NK-92 treated with Interleukin-12 subunit alpha and Interleukin-12 subunit beta, amount 100 ng/mL, for 24 hours (cell line): ENCODE measurements around the gene SSBP4.

Experiments
- DNase-seq: peaks from one replicate; lab custom pipeline; 2025; lab: John Stamatoyannopoulos, UW

SSBP4 gene

DNA sequence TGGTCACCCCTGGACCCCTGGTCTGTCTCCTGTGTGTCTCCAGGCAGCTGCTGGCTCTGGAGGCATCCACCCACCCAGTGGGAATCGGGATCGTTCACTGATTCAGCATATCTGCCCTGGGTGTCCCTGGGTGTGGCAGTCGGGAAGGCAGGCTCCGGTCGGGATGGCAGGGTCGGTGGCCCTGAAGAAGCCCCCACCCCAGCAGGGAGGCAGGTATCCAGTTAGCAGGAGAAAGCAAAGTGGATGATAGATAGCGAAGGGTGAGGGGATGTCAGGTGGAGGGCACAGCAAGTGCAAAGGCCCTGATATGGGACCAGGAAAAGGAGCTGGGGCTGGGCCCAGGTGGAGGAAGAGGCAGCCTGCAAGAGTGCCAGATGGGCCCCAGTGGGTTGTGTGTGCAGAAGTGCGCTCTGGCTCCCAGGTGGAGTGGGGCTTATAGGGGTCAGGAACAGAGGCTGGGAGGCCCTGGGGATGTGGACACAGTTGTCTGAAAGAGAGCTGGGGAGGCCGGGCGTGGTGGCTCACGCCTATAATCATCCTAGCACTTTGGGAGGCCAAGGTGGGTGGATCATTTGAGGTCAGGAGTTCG is 2.3 kb downstream of the SSBP4 start:
- no peak for DNase-seq

DNA sequence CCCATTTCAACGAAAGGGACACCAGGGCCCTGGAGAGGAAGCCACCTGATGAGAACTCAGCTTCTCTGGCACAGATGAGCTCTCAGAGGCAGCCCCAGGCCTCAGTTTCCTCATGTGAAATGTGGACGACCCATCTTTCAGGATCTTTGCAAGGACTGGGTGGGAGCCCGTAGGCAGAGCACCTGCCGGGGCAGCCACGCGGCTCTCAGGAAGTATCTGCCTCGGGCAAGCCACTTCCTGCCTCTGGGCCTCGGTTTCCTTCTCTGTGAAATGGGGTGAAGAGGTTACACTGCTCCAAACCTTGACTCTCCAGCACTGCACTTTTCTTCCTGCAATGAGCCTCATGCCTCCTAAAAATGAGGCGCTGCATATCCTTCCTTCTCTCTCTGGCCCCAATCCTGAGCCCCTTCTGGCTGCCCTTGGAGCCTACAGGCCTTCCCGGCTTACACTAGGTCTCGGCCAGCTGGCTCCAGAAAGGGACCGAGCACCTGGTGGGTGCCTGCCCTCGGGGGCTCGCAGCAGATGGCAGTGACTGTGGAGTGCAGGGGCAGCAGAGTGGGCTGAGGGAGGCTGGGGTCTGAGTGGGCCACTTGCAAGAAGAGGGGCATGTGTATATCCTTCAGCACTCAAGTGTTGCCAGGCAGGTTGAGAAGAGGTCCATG is 3.5 kb downstream of the SSBP4 start:
- peak; percentile 50 for DNase-seq

DNA sequence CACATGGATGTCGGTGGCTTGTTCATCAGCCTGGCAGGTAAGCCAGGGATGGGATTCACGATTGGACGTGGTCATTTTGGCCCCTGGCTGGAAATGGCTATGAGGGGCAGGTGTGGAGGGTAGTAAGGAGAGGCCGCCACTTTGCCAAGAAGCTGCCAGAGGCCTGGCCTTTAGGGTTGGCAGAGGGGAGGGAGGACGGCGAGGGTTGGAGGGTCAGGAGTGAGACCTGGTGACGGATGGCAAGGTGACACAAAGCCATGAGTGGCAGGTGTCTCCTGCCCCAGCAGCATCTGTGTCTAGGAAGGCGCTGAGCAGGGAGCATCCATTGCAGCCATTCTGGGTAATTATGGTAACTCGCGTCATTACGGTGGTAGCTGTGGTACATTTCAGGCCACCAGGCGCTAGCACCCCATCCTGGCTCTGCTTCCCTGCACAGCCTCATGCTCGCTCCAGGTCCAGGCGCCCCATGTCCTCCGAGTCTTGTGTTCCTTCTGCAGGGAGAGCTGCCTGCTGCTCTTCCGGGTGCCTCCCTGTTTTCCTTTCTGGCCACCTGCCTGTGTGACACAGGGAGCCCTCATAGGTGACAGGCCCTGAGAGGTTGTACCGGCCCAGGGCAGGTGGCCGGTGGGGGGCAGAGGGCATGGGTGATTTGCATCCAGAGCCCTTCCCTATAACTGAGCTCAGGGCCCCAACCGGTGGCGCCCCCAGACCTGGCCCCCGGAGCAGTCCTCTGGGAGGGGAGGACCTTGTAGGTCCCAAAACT is 4.2 kb downstream of the SSBP4 start:
- no peak for DNase-seq

DNA sequence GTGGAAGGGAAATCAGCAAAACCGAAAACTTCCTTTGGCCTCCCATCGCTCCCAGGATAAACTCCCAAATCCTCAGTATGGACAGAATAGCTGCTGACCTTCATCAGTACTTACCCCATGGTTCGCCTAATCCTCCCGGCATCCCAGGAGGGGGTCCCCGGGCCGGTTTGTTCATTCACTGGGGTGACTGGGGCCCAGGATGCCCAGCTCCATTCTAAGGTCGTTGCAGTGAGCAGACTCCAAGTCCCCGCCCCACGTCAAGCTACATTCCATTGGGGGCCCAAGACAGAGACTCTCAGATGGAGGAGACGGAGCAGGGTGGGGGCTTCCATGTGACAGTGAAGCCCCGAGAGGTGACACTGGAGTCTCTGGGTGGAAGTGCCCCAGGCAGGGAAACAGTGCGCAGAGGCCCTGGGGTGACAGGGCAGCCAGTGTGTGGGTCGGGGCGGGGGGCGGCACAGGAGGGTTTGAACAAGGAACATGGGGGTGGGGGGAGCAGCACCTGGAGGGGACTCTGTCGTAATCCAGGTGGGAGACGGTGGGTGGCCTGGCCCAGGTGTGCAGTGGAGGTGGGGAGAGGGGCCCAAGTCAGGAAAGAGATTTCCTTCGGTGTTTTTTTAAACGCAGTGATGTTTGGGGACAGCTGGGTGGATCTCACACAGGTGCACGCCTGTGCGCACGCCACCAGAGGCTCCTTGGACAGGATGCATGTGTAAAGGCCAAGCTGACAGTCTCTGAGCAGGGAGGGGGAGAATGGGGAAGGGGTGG is 5.1 kb downstream of the SSBP4 start:
- no peak for DNase-seq

DNA sequence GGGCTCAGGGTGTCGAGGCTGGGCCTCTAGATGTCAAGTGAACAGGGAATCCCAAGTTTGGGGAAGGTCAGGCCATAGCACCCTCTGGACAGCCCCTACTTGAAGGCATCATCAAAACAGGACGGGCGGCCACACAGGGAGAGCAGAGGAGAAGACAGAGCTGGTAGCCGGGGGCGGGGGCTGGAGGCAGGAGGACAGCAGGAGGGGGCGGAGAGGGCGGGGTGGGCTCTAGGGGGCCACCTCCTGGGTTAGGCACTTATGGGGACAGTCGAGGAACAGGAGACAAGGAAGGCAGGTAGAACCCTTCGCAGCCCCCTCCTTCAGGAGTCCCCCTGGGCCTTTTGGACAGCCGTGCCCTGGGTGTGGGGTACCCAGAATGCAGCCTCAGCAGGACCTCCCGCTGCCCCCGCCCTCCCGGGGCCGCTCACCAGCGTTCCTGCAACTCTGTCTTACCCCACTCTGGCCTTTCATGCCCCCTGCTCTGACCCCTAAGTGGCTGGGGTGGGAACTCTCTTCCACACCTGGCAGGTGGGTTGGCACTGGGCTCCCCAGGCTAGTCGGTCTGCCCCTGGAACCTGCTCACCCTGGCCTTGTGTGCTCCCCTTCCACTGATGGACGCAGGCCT is 5.8 kb downstream of the SSBP4 start:
- no peak for DNase-seq

DNA sequence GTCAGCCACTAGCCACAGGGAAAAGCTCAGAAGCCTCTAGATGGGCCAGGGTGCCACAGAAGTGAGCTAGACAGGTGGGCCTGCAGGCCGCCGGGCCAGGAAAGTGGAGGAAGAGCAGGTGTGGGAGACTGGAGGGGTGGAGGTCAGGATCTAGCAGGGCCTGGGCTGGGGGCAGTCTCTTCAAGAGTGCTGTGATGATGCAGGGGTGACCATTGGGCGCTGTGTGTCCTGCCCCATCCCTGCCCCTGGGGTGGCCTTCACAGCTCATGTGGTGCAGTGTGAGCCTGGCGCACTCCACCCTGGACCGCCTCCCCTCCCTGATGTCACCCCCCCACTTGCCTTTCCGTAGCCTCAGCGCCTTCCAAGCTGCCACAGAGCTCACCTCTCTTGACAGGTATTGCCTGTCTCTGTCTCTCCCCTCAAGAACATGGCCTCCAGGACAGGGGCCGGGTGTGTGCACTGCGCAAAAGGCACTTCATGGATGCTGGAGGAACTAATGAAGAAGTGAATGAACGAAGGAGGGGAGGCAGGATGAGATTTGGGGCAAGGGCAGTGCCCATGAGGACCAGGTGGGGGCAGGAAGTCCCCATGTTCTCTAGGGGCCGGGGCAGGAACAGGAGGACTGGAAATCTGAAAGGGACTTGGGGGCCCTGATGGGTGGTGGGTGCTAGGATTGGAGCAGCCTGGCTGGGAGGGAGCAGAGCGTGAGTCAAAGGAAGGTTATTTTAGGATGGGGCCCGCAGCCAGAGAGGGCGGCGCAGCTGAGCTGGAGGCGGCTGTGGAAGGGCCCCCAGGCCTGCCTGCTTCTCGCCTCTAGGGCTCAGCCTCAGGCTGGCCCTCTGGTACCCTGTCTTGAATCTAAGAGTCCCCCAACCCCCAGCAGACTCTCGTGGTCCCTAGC is 6.6 kb downstream of the SSBP4 start:
- DNase-seq: no peak

DNA sequence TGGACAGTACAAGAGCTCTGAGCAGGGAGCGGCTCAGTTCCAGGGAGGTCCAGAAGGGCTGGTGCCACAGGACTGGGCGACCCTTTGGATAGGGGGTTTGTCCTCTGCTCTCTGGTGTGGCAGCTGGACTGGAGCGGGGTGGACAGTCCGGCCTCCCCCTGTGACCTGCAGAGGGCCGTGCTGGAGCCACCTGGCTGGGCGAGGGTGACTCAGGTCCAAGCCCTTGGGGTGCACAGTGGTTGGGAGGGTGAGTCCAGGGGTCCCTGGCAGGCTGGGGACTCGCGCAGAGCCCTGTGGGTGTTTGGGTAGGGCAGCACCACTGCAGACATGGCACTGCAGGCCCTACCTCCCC is 7.2 kb downstream of the SSBP4 start:
- DNase-seq: no peak

DNA sequence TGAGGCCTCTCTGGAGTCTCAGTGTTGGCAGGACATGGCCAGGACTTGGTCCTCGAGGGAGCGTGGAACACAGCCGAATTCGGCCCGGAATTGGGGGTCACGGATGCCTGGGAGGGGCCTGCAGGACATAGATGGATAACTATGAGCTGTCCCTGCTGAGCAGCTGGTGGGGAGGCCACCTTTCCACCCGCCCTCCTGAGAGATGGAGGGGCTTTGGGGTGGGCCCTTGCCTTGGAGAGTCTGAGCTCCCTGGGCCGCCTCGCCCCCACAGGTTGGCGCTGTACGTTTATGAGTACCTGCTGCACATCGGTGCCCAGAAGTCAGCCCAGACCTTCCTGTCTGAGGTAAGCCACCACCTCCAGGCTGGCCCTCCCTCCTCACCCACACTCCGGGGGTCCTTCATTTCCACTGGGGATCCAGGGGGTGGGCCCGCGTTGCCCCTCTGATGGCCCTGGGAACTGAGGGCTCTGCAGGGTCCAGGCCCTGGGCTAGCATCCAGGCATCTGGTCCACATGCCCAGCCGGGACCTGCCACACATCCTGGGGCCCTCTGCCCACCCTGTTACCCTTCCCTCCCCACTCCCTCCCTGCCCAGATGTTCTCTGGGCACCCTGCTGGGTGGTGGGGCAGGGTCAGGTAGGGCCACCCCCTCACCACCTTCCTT is 8.0 kb downstream of the SSBP4 start:
- DNase-seq: no peak

DNA sequence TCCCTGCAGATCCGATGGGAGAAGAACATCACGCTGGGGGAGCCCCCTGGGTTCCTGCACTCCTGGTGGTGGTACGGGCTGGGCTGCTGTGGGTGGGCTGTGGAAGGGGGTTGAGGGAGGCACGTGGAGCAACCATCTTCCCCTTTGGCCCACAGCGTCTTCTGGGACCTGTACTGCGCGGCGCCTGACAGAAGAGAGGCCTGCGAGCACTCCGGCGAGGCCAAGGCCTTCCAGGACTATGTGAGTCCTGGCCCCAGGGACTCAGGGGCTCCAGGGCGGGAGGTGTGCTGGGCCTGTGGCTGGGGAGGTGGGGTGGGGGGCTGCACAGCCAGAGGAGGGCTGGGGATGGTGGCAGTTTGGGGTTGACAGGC is 8.5 kb downstream of the SSBP4 start:
- DNase-seq: no peak

DNA sequence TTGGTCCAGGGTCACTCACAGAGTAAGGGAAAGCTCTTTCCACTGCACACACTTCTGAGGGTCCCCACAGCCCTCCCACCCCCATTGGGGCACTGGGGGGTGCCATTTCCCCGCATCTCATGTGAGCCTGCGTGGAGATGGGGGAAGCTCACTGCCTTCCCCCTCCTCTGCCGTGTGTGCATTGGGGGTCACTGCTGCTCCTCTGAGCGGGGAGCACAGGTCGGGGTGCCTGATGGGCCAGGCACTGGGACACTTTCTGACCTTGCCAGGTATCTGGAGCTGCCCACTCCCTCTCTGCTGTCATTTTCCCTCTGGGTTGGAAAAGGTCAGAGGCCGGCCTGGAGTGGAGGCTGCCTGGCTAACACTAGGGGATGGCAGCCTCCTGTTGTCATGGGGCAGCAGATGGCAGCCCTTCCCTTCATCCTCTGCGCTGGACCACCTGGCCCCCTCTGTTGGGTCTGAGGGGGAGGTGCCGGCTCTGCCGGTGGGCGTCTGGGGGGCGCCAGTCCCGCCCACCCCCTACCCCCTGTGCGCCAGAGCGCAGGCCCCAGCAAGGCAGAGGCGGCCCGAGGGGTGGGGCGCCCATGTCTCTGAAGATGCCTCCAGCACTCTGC is 9.1 kb downstream of the SSBP4 start:
- DNase-seq: no peak

DNA sequence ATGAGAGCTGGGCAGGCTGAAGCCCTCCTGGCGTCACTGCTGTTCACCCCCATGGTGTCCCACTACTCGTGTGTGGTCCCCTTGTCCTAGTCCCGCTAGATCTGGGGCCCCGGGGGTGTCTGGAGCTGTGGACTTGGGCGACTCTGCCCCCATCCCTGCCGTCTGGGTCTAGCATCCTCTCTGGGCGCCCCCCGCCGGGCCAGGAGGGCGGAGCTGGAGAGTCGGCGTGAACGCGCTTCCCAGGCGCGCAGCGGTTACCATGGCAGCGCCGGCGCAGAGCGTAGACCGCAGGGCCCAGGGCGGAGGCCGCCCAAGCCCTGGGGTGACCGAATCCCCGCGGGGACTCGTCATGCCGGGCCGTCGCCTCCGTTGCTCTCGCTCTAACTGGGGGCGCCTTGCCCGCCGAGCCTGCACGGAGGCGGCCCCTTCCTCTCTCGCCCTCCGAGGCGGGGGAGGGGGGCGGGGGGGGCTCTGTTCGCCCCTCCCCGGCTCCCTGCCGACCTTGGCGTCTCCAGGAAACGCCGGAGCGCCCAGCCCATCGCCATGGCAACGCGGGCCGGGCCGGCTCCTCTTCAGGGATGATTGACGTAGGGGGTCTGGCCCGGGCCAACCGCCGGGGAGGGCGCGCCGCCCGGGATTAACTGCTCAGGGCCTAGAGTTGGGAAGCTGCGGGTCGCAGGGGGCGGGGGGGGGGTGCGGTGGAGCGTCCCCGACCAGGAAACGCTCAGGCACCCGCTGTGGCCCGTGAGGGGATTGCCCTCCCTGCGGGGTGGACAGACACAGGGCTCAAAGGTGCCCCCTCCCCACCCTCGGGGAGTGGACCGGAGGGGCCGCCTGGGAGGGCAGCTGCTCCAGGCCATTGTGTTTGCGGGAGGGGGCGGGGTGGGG is 9.8 kb downstream of the SSBP4 start:
- DNase-seq: peak; percentile 57

DNA sequence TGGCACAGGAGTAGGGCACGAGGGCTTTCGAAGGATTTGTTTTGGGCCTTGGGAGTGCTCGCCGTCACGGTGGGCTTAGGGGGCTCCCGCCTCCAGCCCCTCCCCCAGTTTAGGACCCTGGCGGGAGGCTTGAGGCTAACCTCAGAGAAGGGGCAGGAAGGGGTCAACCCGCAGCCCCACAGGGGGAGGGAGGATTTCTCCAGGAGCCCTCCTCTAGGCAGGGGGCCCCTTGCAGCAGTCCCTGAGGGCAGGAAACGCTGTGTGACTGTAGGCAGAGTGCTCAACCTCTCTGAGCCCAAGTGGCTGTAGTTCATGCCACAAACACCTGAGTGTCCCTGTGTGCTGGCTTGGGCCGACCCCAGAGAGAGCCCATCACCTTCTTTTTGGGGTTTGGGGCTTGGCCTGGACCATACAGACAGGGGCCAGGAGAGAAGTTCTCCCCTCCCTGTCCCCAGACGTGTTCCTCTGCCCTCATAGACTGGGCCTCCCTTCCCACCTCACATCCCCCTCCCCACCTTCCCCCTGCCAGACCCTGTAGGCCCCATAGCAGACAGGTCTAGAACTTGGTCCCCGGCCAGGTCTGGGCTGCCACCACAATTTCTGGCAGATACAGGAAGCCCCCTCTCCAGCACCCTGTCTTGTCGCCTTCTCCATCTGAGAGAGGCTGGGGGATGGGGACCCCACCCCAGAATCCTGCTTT is 10.7 kb downstream of the SSBP4 start:
- no peak for DNase-seq

DNA sequence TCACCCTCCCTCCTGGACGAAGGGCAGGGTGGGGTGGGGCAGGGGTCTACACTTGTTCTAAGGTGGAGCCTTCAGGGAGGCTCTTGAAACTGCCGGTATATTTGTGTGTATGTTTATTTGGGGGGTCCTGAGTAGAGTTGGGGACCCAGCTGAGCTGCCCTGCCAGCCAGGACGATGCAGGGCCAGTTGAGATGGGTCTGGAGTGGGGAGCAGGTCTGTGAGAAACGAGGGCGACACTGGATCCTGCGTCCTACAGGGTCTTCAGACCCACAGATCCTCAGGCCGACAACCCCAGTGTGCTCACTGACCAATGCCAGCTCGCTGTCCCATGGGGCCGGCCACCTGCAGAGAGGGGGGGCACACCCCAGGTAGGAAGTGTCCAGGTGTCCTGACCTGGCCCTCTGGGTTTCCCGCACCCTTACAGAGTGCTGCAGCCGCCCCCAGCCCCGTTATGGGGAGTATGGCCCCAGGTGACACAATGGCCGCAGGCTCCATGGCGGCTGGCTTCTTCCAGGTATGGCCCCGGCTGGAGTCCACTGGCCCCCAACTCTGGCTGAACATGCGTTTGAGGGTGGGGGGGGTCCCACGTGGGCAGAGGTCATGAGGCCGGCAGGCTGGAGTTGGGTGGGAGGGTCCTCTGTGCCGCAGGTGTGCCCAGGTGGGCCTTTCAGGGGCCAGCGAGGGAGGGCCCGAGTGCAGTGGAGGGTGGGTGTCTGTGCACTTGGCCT is 11.4 kb downstream of the SSBP4 start:
- no peak for DNase-seq

DNA sequence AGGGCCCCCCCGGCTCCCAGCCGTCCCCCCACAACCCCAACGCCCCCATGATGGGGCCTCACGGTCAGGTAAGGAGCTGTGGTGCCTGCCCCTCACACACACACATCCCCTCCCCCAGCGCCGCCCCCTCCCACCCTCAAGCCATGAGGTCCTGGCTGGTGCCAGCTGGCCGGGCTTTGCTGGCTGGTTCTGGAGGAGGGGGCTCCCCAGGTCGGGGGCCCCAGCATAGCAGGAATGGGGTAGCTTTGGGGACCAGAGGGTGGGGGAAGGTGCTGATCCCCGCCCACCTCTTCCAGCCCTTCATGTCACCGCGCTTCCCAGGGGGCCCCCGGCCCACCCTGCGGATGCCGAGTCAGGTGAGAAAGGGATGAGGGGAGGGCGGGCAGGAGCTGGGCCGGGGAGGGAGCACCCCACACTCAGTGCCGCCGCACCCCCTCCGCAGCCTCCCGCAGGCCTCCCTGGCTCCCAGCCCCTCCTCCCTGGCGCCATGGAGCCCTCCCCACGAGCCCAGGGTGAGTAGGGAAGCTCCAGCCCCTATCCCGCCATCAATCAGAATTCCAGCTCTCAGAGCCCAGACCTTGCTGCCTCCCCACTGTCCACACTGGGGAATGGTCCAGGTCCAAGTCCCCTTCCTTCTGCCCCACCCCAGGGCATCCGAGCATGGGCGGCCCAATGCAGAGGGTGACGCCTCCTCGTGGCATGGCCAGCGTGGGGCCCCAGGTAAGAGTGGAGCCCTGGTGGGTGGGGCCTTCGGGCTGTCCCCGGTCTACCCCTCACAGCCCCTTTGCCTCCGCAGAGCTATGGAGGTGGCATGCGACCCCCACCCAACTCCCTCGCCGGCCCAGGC is 12.4 kb downstream of the SSBP4 start:
- no peak for DNase-seq

DNA sequence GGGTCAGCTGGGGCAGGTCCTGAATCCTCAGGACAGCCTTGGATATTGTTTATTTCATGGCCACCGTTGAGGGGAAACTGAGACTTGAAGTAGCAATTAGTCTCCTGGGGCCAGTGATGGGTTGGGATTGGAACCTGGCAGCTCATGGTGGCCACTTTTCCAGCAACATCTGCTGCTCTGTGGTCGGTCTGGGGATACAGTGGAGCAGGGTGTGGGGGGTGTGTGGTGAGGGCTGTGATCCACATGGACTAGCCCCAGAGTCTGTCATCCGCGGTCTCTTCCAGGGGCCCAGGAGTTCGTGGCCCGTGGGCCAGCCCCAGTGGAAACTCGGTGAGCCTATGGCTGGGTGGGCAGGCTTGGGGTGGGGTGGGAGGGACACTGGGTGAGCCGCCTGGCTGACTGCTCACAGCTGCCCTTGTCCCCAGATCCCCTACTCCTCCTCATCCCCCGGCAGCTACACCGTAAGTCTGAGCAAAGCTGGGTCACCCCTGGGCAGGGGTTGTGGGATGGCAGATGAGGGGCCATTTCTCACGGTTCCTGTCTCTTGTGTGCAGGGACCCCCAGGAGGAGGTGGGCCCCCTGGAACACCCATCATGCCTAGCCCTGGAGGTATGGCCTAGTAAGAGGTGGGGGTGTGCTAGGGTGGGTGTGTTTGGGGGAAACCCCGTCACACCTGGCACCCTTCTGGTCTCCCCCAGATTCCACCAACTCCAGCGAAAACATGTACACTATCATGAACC is 13.2 kb downstream of the SSBP4 start:
- DNase-seq: no peak

DNA sequence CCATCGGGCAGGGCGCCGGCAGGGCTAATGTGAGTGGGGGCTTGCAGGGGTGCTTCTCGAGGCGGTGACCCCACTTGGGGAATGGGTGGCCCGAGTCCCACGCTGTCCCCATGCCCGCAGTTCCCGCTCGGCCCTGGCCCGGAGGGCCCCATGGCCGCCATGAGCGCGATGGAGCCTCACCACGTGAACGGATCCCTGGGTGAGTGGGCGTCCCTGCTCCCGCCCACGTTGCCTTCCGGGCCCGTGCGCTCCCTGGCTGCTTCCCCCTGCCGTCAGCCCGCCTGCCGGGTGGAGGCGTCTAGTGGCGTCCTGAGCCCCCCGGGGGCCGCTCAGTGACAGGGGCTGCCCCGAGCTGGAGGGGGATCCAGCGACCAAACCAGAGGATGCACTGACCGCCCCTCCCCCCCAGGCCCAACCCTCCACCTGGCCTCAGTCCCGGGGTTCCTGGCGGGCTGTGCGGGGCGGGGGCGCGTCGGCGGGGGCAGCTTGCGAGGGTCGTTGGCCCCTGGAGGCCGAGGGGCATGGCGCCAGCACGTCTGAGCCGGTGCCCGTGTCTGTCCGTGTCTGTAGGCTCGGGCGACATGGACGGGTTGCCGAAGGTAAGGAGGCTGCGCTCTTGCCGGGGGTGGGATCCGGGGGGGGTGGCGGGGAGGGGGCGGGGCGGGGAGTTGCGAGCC is 14.0 kb downstream of the SSBP4 start:
- DNase-seq: no peak
